HepG2 (cell line): ENCODE measurements around the gene ZCCHC24. TPM values are rescaled to one million over a fixed set of nuclear protein-coding genes. Genes with fewer than 3 reads are reported as not detected.
A peak's percentile ranks its signal among the peaks of the same experiment; 100 is the strongest.

Experiments used
- ARHGAP35 ChIP-seq: sonication (generic); formaldehyde crosslinking; IDR thresholded peaks from 2 replicates; pipeline ENCODE4 v1.9.0; 2022; ENCODE audit warnings: mild to moderate bottlenecking, inconsistent platforms, moderate library complexity, missing genetic modification reagents, borderline replicate concordance
- ARNTL ChIP-seq: sonication (generic); formaldehyde crosslinking; IDR thresholded peaks from 2 replicates; pipeline ENCODE4 v1.4.0; 2020; ENCODE audit warnings: mild to moderate bottlenecking, missing genetic modification reagents
- BRD4 ChIP-seq: sonication (generic); formaldehyde crosslinking; IDR thresholded peaks from 2 replicates; pipeline ENCODE4 v1.4.0; 2020; ENCODE audit warnings: missing genetic modification reagents
- CAMTA2 ChIP-seq: sonication (generic); formaldehyde crosslinking; IDR thresholded peaks from 2 replicates; pipeline ENCODE4 v1.4.0; 2020; ENCODE audit warnings: mild to moderate bottlenecking, missing genetic modification reagents, borderline replicate concordance
- CEBPB ChIP-seq: IDR thresholded peaks from 2 replicates; pipeline ENCODE4 v1.6.1; 2011; ENCODE audit warnings: low read depth, low read length, improper control_type of control experiment, borderline replicate concordance
- CHD4 ChIP-seq: fragments of 200-600 bp; sonication (generic); IDR thresholded peaks from 2 replicates; pipeline ENCODE4 v1.7.0; 2017; ENCODE audit warnings: mild to moderate bottlenecking, low read length, borderline replicate concordance
- ETV6 ChIP-seq: sonication (generic); formaldehyde crosslinking; conservative IDR thresholded peaks from 2 replicates; pipeline ENCODE4 v1.4.0; 2020; ENCODE audit warnings: missing genetic modification reagents
- GPN1 ChIP-seq: sonication (generic); formaldehyde crosslinking; IDR thresholded peaks from 2 replicates; pipeline ENCODE4 v1.5.1; 2020; ENCODE audit warnings: missing genetic modification reagents, borderline replicate concordance
- HMG20A ChIP-seq: IDR thresholded peaks from 2 replicates; pipeline ENCODE4 v1.6.1; 2016; ENCODE audit warnings: borderline replicate concordance
- KMT2A ChIP-seq: sonication (generic); formaldehyde crosslinking; IDR thresholded peaks from 2 replicates; pipeline ENCODE4 v1.4.0; 2020; ENCODE audit warnings: missing genetic modification reagents
- NCOR1 ChIP-seq: fragments of 200-600 bp; sonication (generic); IDR thresholded peaks from 2 replicates; pipeline ENCODE4 v1.7.0; 2017; ENCODE audit warnings: antibody characterized with exemption, low read length, borderline replicate concordance
- PCBP2 ChIP-seq: fragments of 200-400 bp; formaldehyde crosslinking; optimal IDR thresholded peaks from 2 replicates; pipeline ENCODE3; 2018; ENCODE audit warnings: low read length, low read depth; ENCODE audit not compliant: poor library complexity, severe bottlenecking
- SP1 ChIP-seq, 2 experiments: fragments of 450-650 bp in 1 of 2; sonication (generic) in 1 of 2; formaldehyde crosslinking in 1 of 2; IDR thresholded peaks; 2 replicates each; pipeline versions ENCODE4 v1.4.0 to v1.6.1; 2016 to 2020; ENCODE audit warnings: missing genetic modification reagents in 1 of 2
- U2AF2 ChIP-seq: fragments of 200-400 bp; formaldehyde crosslinking; IDR thresholded peaks from 2 replicates; pipeline ENCODE4 v1.6.1; 2017; ENCODE audit warnings: low read depth, mild to moderate bottlenecking, low read length
- XBP1 ChIP-seq: sonication (generic); formaldehyde crosslinking; IDR thresholded peaks from 2 replicates; pipeline ENCODE4 v1.5.0; 2020; ENCODE audit warnings: missing genetic modification reagents
- ZBTB7B ChIP-seq: sonication (generic); formaldehyde crosslinking; IDR thresholded peaks from 2 replicates; pipeline ENCODE4 v1.4.0; 2020; ENCODE audit warnings: missing genetic modification reagents
- ZEB1 ChIP-seq: IDR thresholded peaks from 2 replicates; pipeline ENCODE4 v1.6.1; 2012; ENCODE audit warnings: mild to moderate bottlenecking, low read depth, inconsistent platforms; ENCODE audit not compliant: insufficient replicate concordance
- ZFP36L2 ChIP-seq: sonication (generic); formaldehyde crosslinking; IDR thresholded peaks from 2 replicates; pipeline ENCODE4 v1.4.0; 2020; ENCODE audit warnings: missing genetic modification reagents
- ZNF224 ChIP-seq: sonication (generic); formaldehyde crosslinking; IDR thresholded peaks from 2 replicates; pipeline ENCODE4 v1.5.0; 2020; ENCODE audit warnings: mild to moderate bottlenecking, missing genetic modification reagents
- ZNF333 ChIP-seq: sonication (generic); formaldehyde crosslinking; IDR thresholded peaks from 2 replicates; pipeline ENCODE4 v1.4.0; 2020; ENCODE audit warnings: mild to moderate bottlenecking, missing genetic modification reagents, borderline replicate concordance
- ZNF567 ChIP-seq: sonication (generic); formaldehyde crosslinking; IDR thresholded peaks from 2 replicates; pipeline ENCODE4 v1.8.1; 2023; ENCODE audit warnings: mild to moderate bottlenecking, missing genetic modification reagents, borderline replicate concordance
- ZNF724P ChIP-seq: sonication (generic); formaldehyde crosslinking; IDR thresholded peaks from 2 replicates; pipeline ENCODE4 v1.8.0; 2022; ENCODE audit warnings: missing genetic modification reagents, borderline replicate concordance
- polyA plus RNA-seq, 8 experiments: library from polyadenylated mRNA; depleted of rRNA in 3 of 8; stranded (reverse) in 7 of 8; unstranded in 1 of 8; fragments of >200 nt; fragmentation: Illumina TruSeq in 4 of 8; extraction: Trizol in 4 of 8; gene quantifications; 2 replicates each; pipeline versions ENCODE4 v1.2.1 to v1.2.3, GENCODE V29; 2011 to 2016; ENCODE audit warnings: low read depth in 4 of 8, missing spikeins in 1 of 8, mixed read lengths in 1 of 8; ENCODE audit not compliant: insufficient read depth in 1 of 8
- total RNA-seq, 5 experiments: library from RNA; depleted of rRNA; stranded (reverse); fragments of >200 nt; fragmentation: Illumina TruSeq; extraction: Trizol; gene quantifications; 2 replicates each; pipeline ENCODE4 v1.2.3, GENCODE V29; 2016; ENCODE audit warnings: low read depth in 1 of 5
- TF ChIP-seq, protein P1 (sequence below): sonication (generic); formaldehyde crosslinking; conservative IDR thresholded peaks from 2 replicates; pipeline ENCODE4 v1.4.0; 2020; ENCODE audit warnings: mild to moderate bottlenecking, missing genetic modification reagents, moderate library complexity
- TF ChIP-seq, protein P2 (sequence below): sonication (generic); formaldehyde crosslinking; IDR thresholded peaks from 2 replicates; pipeline ENCODE4 v1.5.0; 2020; ENCODE audit warnings: missing genetic modification reagents
- TF ChIP-seq, protein P3 (sequence below): sonication (generic); formaldehyde crosslinking; IDR thresholded peaks from 2 replicates; pipeline ENCODE4 v1.4.0; 2020; ENCODE audit warnings: missing genetic modification reagents
- TF ChIP-seq, protein P4 (sequence below): sonication (generic); formaldehyde crosslinking; IDR thresholded peaks from 2 replicates; pipeline ENCODE4 v1.5.1; 2020; ENCODE audit warnings: mild to moderate bottlenecking, moderate library complexity, missing genetic modification reagents

Gene ZCCHC24
- total and polyA plus RNA-seq, 2 of the 13 experiments (the other 11 are each of a cell fraction or from before 2014, with no cell fraction given): 3.1 to 7.9 TPM

DNA sequence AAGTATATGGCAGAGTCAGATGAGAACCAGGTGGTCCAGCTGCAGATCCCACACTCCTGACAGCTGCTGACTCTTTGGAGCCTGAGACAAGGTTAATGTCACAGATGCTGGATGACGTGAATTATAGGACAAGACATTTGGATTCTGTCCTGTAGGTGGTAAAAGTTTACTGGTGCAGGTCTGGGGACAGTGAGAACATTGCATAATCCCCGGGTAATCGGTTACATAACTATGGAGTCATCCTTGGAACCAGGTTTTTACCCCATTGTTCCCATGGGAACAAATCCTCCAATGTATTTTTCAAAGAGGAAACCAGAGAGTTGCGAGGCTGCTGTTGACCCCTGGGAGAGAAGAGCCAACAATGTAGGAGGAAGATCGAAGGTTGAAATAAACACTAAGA lies 27.5 kb upstream of the ZCCHC24 start (continued):
- TF ChIP-seq ZNF333 (CRISPR knock-in tag) (no peak), KMT2A (CRISPR knock-in tag) (no peak), CEBPB (peak; percentile 92), HMG20A (CRISPR knock-in tag) (peak; percentile 12; the same call in 1 of the 2 replicates), ZNF724P (CRISPR knock-in tag) (no peak), ZNF567 (CRISPR knock-in tag) (no peak), ZNF224 (CRISPR knock-in tag) (no peak), CAMTA2 (no peak), CHD4 (no peak), ARHGAP35 (CRISPR knock-in tag) (no peak), ZFP36L2 (CRISPR knock-in tag) (no peak), ETV6 (CRISPR knock-in tag) (no peak), ZBTB7B (CRISPR knock-in tag) (no peak), GPN1 (no peak), ZEB1 (no peak), NCOR1 (no peak), SP1 (IDR thresholded peaks at IDR 0.05) (no peak), SP1 (CRISPR knock-in tag; IDR thresholded peaks at IDR 0.05) (no peak), BRD4 (CRISPR knock-in tag) (no peak), U2AF2 (no peak), PCBP2 (no peak), XBP1 (CRISPR knock-in tag) (no peak), ARNTL (CRISPR knock-in tag) (no peak)
- TF ChIP-seq, protein P1, sequence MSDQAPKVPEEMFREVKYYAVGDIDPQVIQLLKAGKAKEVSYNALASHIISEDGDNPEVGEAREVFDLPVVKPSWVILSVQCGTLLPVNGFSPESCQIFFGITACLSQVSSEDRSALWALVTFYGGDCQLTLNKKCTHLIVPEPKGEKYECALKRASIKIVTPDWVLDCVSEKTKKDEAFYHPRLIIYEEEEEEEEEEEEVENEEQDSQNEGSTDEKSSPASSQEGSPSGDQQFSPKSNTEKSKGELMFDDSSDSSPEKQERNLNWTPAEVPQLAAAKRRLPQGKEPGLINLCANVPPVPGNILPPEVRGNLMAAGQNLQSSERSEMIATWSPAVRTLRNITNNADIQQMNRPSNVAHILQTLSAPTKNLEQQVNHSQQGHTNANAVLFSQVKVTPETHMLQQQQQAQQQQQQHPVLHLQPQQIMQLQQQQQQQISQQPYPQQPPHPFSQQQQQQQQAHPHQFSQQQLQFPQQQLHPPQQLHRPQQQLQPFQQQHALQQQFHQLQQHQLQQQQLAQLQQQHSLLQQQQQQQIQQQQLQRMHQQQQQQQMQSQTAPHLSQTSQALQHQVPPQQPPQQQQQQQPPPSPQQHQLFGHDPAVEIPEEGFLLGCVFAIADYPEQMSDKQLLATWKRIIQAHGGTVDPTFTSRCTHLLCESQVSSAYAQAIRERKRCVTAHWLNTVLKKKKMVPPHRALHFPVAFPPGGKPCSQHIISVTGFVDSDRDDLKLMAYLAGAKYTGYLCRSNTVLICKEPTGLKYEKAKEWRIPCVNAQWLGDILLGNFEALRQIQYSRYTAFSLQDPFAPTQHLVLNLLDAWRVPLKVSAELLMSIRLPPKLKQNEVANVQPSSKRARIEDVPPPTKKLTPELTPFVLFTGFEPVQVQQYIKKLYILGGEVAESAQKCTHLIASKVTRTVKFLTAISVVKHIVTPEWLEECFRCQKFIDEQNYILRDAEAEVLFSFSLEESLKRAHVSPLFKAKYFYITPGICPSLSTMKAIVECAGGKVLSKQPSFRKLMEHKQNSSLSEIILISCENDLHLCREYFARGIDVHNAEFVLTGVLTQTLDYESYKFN (CRISPR knock-in tag): peak; percentile 32; the same call in 1 of the 2 replicates
- TF ChIP-seq, protein P2, sequence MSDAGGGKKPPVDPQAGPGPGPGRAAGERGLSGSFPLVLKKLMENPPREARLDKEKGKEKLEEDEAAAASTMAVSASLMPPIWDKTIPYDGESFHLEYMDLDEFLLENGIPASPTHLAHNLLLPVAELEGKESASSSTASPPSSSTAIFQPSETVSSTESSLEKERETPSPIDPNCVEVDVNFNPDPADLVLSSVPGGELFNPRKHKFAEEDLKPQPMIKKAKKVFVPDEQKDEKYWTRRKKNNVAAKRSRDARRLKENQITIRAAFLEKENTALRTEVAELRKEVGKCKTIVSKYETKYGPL: peak; percentile 92
- TF ChIP-seq, protein P3, sequence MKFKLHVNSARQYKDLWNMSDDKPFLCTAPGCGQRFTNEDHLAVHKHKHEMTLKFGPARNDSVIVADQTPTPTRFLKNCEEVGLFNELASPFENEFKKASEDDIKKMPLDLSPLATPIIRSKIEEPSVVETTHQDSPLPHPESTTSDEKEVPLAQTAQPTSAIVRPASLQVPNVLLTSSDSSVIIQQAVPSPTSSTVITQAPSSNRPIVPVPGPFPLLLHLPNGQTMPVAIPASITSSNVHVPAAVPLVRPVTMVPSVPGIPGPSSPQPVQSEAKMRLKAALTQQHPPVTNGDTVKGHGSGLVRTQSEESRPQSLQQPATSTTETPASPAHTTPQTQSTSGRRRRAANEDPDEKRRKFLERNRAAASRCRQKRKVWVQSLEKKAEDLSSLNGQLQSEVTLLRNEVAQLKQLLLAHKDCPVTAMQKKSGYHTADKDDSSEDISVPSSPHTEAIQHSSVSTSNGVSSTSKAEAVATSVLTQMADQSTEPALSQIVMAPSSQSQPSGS: no peak
- TF ChIP-seq, protein P4, sequence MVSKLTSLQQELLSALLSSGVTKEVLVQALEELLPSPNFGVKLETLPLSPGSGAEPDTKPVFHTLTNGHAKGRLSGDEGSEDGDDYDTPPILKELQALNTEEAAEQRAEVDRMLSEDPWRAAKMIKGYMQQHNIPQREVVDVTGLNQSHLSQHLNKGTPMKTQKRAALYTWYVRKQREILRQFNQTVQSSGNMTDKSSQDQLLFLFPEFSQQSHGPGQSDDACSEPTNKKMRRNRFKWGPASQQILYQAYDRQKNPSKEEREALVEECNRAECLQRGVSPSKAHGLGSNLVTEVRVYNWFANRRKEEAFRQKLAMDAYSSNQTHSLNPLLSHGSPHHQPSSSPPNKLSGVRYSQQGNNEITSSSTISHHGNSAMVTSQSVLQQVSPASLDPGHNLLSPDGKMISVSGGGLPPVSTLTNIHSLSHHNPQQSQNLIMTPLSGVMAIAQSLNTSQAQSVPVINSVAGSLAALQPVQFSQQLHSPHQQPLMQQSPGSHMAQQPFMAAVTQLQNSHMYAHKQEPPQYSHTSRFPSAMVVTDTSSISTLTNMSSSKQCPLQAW (CRISPR knock-in tag): no peak
